Upper lobe of left lung (tissue), 6 donors: ENCODE measurements around the gene PTGIS. TPM values are rescaled to one million over a fixed set of nuclear protein-coding genes. Genes with fewer than 3 reads are reported as not detected.

Experiments
- ATAC-seq, 2 donors: fragments of 200-7000 bp; cut with Tn5 transposase; one replicate each; pipeline ENCODE4 v1.9.1; 2022; ENCODE audit warnings: mild to moderate bottlenecking in 2 of 2, moderate library complexity in 2 of 2; ENCODE audit not compliant: low FRiP score in 2 of 2
- DNase-seq, 2 donors: peaks; one replicate each; pipeline ENCODE4 v3.0.0-alpha.2; 2019 to 2020
- H3K27ac ChIP-seq, 4 donors: fragments of 200-600 bp; sonication (generic); one replicate each; pipeline ENCODE4 v1.5.1; 2016 to 2019
- H3K27me3 ChIP-seq, 4 donors: fragments of 200-600 bp; sonication (generic); one replicate each; pipeline ENCODE4 v1.5.1; 2017 to 2019
- H3K36me3 ChIP-seq, 4 donors: fragments of 200-600 bp; sonication (generic); one replicate each; pipeline ENCODE4 v1.5.1; 2016 to 2019
- H3K4me1 ChIP-seq, 4 donors: fragments of 200-600 bp; sonication (generic); one replicate each; pipeline ENCODE4 v1.5.1; 2018 to 2019
- H3K4me3 ChIP-seq, 4 donors: fragments of 200-600 bp; sonication (generic); one replicate each; pipeline ENCODE4 v1.5.1; 2017 to 2019; ENCODE audit warnings: mild to moderate bottlenecking in 2 of 4, moderate library complexity in 1 of 4
- H3K9me3 ChIP-seq, 4 donors: fragments of 200-600 bp; sonication (generic); one replicate each; pipeline ENCODE4 v1.5.1; 2018 to 2019
- EP300 ChIP-seq, 4 donors: sonication (generic); formaldehyde crosslinking; IDR thresholded peaks; one replicate each; pipeline ENCODE4 v1.5.1; 2017; ENCODE audit warnings: antibody characterized with exemption in 4 of 4, control low read depth in 2 of 4
- POLR2A ChIP-seq, 4 donors: fragments of 450-650 bp; IDR thresholded peaks; one replicate each; pipeline ENCODE4 v1.5.1; 2016 to 2017; ENCODE audit warnings: antibody characterized with exemption in 4 of 4, mild to moderate bottlenecking in 2 of 4
- POLR2AphosphoS5 ChIP-seq, 2 donors: sonication (generic); formaldehyde crosslinking; IDR thresholded peaks; one replicate each; pipeline ENCODE4 v1.5.1; 2017; ENCODE audit warnings: antibody characterized with exemption in 2 of 2
- WGBS, 2 donors: methylation state at CpG; one replicate each; pipeline ENCODE4 v1.1.5; 2017 to 2018; 5-methylcytosine and 5-hydroxymethylcytosine counted together
- total RNA-seq, 6 donors: library from RNA; depleted of rRNA in 4 of 6; stranded (reverse); fragments of >200 nt in 4 of 6; gene quantifications; one replicate each; pipeline versions ENCODE4 v1.1.0 to v1.2.1, GENCODE V29; 2016 to 2021
- TF ChIP-seq, protein P1 (sequence below), 6 experiments: fragments of 450-650 bp in 4 of 6; fragments of 200-600 bp in 2 of 6; sonication (generic) in 2 of 6; IDR thresholded peaks; one replicate each; pipeline ENCODE4 v1.5.1; 2016 to 2019; ENCODE audit warnings: antibody characterized with exemption in 6 of 6
- donor health status: DM: no; HTN: no; CAD: no; lungs with moderate emphysema.
- donor health status: DM: no; HTN: yes; CAD: no; lungs with severe emphysema.

The PTGIS gene
- total RNA-seq, 6 donors from 2014 or later = 8.2 to 71.4 (median 18.4) TPM

GRCh38 chr20:49545572-49545971 is 22.4 kb downstream of the PTGIS start:
- H3K4me1 ChIP-seq = peaks cover 0 to 6% (median 0%) of the 10 kb centered on the region in 4 donors
- H3K36me3 ChIP-seq = no peaks in the 10 kb centered on the region
- no peaks in the 10 kb centered on the region for H3K27me3 ChIP-seq
- TF ChIP-seq, protein P1, sequence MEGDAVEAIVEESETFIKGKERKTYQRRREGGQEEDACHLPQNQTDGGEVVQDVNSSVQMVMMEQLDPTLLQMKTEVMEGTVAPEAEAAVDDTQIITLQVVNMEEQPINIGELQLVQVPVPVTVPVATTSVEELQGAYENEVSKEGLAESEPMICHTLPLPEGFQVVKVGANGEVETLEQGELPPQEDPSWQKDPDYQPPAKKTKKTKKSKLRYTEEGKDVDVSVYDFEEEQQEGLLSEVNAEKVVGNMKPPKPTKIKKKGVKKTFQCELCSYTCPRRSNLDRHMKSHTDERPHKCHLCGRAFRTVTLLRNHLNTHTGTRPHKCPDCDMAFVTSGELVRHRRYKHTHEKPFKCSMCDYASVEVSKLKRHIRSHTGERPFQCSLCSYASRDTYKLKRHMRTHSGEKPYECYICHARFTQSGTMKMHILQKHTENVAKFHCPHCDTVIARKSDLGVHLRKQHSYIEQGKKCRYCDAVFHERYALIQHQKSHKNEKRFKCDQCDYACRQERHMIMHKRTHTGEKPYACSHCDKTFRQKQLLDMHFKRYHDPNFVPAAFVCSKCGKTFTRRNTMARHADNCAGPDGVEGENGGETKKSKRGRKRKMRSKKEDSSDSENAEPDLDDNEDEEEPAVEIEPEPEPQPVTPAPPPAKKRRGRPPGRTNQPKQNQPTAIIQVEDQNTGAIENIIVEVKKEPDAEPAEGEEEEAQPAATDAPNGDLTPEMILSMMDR (IDR thresholded peaks at IDR 0.05) = no peak
- no peak for TF ChIP-seq POLR2AphosphoS5 (IDR thresholded peaks at IDR 0.05)
- no peak for ATAC-seq
- WGBS, 2 donors = 100% methylated on average over 2 of the region's 2 CpGs
- peaks cover 0 to 9% (median 2%) of the 10 kb centered on the region in 4 donors for H3K9me3 ChIP-seq
- no peak overlapping the region for H3K4me3 ChIP-seq
- no peak overlapping the region for H3K27ac ChIP-seq
- no peak for DNase-seq

- Histone ChIP-seq H3K27ac (no peak overlapping the region), H3K4me3 (no peak overlapping the region), H3K27me3 (no peaks in the 10 kb centered on the region), H3K9me3 (peaks cover 0 to 9% (median 2%) of the 10 kb centered on the region in 4 donors), H3K36me3 (no peaks in the 10 kb centered on the region), H3K4me1 (peaks cover 0 to 6% (median 0%) of the 10 kb centered on the region in 4 donors)
- DNase-seq = no peak
- ATAC-seq = no peak
- TF ChIP-seq POLR2AphosphoS5 (IDR thresholded peaks at IDR 0.05) (no peak), POLR2A (IDR thresholded peaks at IDR 0.05) (no peak), EP300 (IDR thresholded peaks at IDR 0.05) (no peak)
- TF ChIP-seq, protein P1 (IDR thresholded peaks at IDR 0.05) = no peak
- WGBS, 2 donors = 93 to 96% methylated on average over 5 of the region's 5 CpGs
Observed at GRCh38 chr20:49544535-49544934, 23.4 kb downstream of the PTGIS start.

DNA sequence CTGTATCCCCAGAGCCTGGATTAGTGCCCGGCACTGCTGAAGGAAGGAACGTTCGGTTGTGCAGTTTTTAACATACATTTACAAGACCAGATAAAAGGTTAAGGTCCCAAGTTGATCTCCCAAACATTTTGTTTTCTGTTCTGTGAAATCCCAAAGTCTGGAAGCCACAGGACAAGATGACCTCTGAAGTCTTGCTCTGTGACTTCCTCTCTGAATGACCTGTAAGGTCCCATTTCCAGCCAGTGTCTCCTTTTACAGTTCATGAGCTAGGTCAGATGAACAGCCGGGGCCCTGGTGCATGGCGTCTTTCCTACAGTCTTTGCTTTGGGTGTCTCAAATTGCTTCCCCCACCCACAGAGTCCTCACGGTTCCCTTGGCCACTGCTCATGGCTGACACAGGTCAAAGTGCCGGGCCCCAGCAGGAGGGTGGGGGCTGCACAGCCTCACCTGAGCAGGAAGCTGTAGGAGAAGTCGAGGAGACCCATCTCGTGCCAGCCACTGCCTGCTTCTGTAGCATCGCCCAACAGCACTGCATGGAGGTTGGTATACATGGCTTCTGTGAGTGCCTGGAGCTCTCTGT is 24.0 kb downstream of the PTGIS start:
- no peaks in the 10 kb centered on the region for H3K27me3 ChIP-seq
- no peak overlapping the region for H3K4me3 ChIP-seq
- TF ChIP-seq POLR2A (IDR thresholded peaks at IDR 0.05) (no peak), POLR2AphosphoS5 (IDR thresholded peaks at IDR 0.05) (no peak), EP300 (IDR thresholded peaks at IDR 0.05) (no peak)
- TF ChIP-seq, protein P1 (IDR thresholded peaks at IDR 0.05) = no peak
- H3K36me3 ChIP-seq = no peaks in the 10 kb centered on the region
- H3K27ac ChIP-seq = no peak overlapping the region
- ATAC-seq (no peak), DNase-seq (no peak)
- peaks cover 0 to 9% (median 2%) of the 10 kb centered on the region in 4 donors for H3K9me3 ChIP-seq
- H3K4me1 ChIP-seq = peaks cover 0 to 6% (median 0%) of the 10 kb centered on the region in 4 donors
- 83 to 96% methylated on average over 7 to 10 of the region's 10 CpGs for WGBS, 2 donors

GRCh38 chr20:49543071-49543857 is 24.7 kb downstream of the PTGIS start:
- Histone ChIP-seq H3K9me3 (peaks cover 0 to 9% (median 2%) of the 10 kb centered on the region in 4 donors), H3K4me1 (peaks cover 0 to 6% (median 0%) of the 10 kb centered on the region in 4 donors), H3K4me3 (no peak overlapping the region), H3K27ac (no peak overlapping the region), H3K36me3 (no peaks in the 10 kb centered on the region), H3K27me3 (no peaks in the 10 kb centered on the region)
- ATAC-seq (no peak), DNase-seq (no peak)
- WGBS, 2 donors = 89% methylated on average over 13 of the region's 13 CpGs
- TF ChIP-seq, protein P1 (IDR thresholded peaks at IDR 0.05) = no peak
- no peak for TF ChIP-seq POLR2A (IDR thresholded peaks at IDR 0.05)
- TF ChIP-seq POLR2AphosphoS5 (IDR thresholded peaks at IDR 0.05) = no peak
- no peak for TF ChIP-seq EP300 (IDR thresholded peaks at IDR 0.05)
